ENCODE data around the gene PDCD2L. TPM values are rescaled to one million over a fixed set of nuclear protein-coding genes. Genes with fewer than 3 reads are reported as not detected.
"Not testable (repeated sequence)": the region's sequence is repeated elsewhere in the genome, so short reads cannot be mapped to it uniquely, and the experiment has no call there.

PDCD2L gene
- polyA plus RNA-seq, 1 donor: 9.2 TPM

DNA sequence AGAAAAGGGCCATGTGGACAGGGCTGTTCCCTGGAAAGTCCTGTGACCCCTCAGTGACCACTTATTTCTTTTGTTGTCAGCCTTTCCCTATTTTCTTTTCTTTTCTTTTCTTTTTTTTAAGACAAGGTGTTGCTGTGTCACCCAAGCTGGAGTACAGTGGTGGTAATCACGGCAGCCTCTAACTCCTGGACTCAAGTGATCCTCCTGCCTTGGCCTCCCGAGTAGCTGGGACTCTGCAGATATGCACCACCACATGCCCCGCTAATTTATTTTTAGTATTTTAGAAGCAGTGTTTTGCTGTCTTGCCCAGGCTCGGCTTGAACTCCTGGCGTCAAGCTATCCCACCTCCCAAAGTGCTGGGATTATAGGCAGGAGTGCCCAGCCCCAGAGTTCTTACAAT, 40.3 kb upstream of the PDCD2L start:
- DNase-seq: no peak
- no CpG with 5 or more reads among the region's 5 CpGs for WGBS (ENCODE audit: insufficient coverage, low lambda C conversion rate)
- Histone ChIP-seq H3K27me3 (ENCODE audit: control insufficient read depth, insufficient read depth, low read length) (no peaks in the 10 kb centered on the region), H3K4me1 (ENCODE audit: control insufficient read depth, insufficient read depth, low read length) (peaks cover 25% of the 10 kb centered on the region), H3K9me3 (ENCODE audit: control insufficient read depth, low read depth, low read length) (no peaks in the 10 kb centered on the region), H3K36me3 (ENCODE audit: control insufficient read depth, insufficient read depth, low read length) (peaks cover 23% of the 10 kb centered on the region), H3K4me3 (ENCODE audit: low read length) (no peak overlapping the region), H3K27ac (ENCODE audit: low read length) (no peak overlapping the region)

- H3K36me3 ChIP-seq (ENCODE audit: control insufficient read depth, insufficient read depth, low read length): peaks cover 28% of the 10 kb centered on the region
- H3K4me3 ChIP-seq (ENCODE audit: low read length): peak overlapping the region; percentile 90
- peak overlapping the region; percentile 78 for H3K27ac ChIP-seq (ENCODE audit: low read length)
- DNase-seq: no peak
- H3K4me1 ChIP-seq (ENCODE audit: control insufficient read depth, insufficient read depth, low read length): peaks cover 24% of the 10 kb centered on the region
- no peaks in the 10 kb centered on the region for H3K27me3 ChIP-seq (ENCODE audit: control insufficient read depth, insufficient read depth, low read length)
- no peaks in the 10 kb centered on the region for H3K9me3 ChIP-seq (ENCODE audit: control insufficient read depth, low read depth, low read length)
- 100% methylated on average over 1 of the region's 11 CpGs for WGBS (ENCODE audit: insufficient coverage, low lambda C conversion rate)
These were observed 39.8 kb upstream of the PDCD2L start for GRCh38 chr19:34364462-34364829.

- peak within 1 kb of the TSS; percentile 90 for H3K4me3 ChIP-seq (ENCODE audit: low read length)
- H3K9me3 ChIP-seq (ENCODE audit: control insufficient read depth, low read depth, low read length): no peaks in the 10 kb centered on the region
- no CpG with 5 or more reads among the region's 67 CpGs for WGBS (ENCODE audit: insufficient coverage, low lambda C conversion rate)
These were observed 39.3 kb upstream of the PDCD2L start, which contains the start of gene GPI for GRCh38 chr19:34364830-34365462. Gene GPI, plus strand, starts transcription at chr19:34365196. Its CDS starts 71 bp downstream, at chr19:34365267.

DNA sequence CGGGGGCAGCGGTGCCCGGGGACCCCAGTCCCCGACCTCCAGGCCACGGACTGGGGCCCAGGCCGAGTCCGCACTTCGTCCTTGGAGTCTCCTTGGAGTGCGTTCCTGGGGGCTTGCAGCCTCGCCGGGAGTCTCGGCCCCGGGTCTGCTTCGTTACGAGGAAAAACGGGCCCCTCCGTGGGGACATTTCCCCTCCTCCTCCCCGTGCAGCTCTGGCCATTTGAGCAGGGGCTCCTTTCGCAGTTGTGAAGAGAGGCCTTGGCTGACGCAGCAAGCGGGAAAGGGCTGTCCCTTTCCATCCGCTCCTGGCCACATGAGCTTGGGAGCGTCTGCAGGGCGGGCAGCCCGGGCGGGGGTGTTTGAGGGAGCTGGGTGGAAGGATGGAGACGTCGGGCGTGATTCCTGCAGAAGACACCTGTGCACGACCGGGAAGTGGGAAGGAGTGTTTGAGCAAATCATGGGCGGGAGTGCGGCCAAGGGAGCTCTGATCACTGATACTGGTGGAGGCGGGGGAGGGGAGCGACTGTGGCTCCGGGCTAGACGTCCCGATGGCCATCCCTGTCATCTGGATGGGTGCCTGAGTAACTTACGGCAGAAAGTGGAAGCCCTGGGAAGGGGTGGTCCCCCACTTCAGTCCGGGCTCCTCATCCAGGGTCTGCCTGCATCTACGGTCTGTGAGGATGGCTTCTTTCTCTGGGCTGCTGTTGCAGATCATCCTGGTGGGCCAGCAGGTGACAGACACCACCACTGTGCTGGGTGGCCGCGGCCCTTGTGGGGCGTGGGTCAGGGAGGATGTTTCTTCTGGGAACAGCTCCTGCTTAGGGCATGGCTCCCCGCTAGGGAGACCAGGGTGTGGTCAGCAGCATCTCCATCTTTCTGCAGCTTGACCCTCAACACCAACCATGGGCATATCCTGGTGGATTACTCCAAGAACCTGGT, 38.5 kb upstream of the PDCD2L start:
- Histone ChIP-seq H3K4me1 (ENCODE audit: control insufficient read depth, insufficient read depth, low read length) (peaks cover 18% of the 10 kb centered on the region), H3K27ac (ENCODE audit: low read length) (peak overlapping the region; percentile 33), H3K27me3 (ENCODE audit: control insufficient read depth, insufficient read depth, low read length) (no peaks in the 10 kb centered on the region), H3K4me3 (ENCODE audit: low read length) (peak overlapping the region; percentile 90), H3K36me3 (ENCODE audit: control insufficient read depth, insufficient read depth, low read length) (peaks cover 38% of the 10 kb centered on the region), H3K9me3 (ENCODE audit: control insufficient read depth, low read depth, low read length) (no peaks in the 10 kb centered on the region)
- peak in 1 of 2 donors; percentile 63 for DNase-seq
- WGBS (ENCODE audit: insufficient coverage, low lambda C conversion rate): no CpG with 5 or more reads among the region's 45 CpGs

More at GRCh38 chr19:34364830-34365462, 39.3 kb upstream of the PDCD2L start, which contains the start of gene GPI:
- H3K36me3 ChIP-seq (ENCODE audit: control insufficient read depth, insufficient read depth, low read length): peaks cover 32% of the 10 kb centered on the region
- DNase-seq: peak; percentile 39 to 73
- peaks cover 19% of the 10 kb centered on the region for H3K4me1 ChIP-seq (ENCODE audit: control insufficient read depth, insufficient read depth, low read length)
- H3K27ac ChIP-seq (ENCODE audit: low read length): peak within 1 kb of the TSS; percentile 78
- H3K27me3 ChIP-seq (ENCODE audit: control insufficient read depth, insufficient read depth, low read length): no peaks in the 10 kb centered on the region

GRCh38 chr19:34366738-34367623, 37.2 kb upstream of the PDCD2L start:
- no CpG with 5 or more reads among the region's 10 CpGs for WGBS (ENCODE audit: insufficient coverage, low lambda C conversion rate)
- H3K27ac ChIP-seq (ENCODE audit: low read length): no peak overlapping the region
- H3K4me1 ChIP-seq (ENCODE audit: control insufficient read depth, insufficient read depth, low read length): peaks cover 18% of the 10 kb centered on the region
- H3K36me3 ChIP-seq (ENCODE audit: control insufficient read depth, insufficient read depth, low read length): peaks cover 43% of the 10 kb centered on the region
- DNase-seq: peak in 1 of 2 donors; percentile 74
- no peak overlapping the region for H3K4me3 ChIP-seq (ENCODE audit: low read length)
- no peaks in the 10 kb centered on the region for H3K27me3 ChIP-seq (ENCODE audit: control insufficient read depth, insufficient read depth, low read length)
- no peaks in the 10 kb centered on the region for H3K9me3 ChIP-seq (ENCODE audit: control insufficient read depth, low read depth, low read length)

DNA sequence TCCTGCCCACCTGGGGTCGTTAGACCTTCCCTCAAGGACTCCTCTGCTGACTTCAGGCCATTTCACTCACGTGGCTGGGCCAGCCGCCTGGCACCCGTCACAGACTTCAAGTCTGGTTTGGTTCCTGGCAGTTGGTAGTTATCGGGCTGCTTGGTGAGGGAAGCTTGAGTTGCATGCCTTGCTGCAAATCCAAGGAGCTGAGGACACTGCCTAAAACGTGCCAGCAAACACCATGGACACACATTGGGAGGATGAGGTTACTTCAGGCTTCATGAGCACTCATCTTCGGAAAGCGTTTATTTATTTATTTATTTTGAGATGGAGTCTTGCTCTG, 36.6 kb upstream of the PDCD2L start:
- no CpG with 5 or more reads among the region's 8 CpGs for WGBS (ENCODE audit: insufficient coverage, low lambda C conversion rate)
- no peak overlapping the region for H3K27ac ChIP-seq (ENCODE audit: low read length)
- H3K4me3 ChIP-seq (ENCODE audit: low read length): no peak overlapping the region
- no peak for DNase-seq
- H3K27me3 ChIP-seq (ENCODE audit: control insufficient read depth, insufficient read depth, low read length): no peaks in the 10 kb centered on the region
- no peaks in the 10 kb centered on the region for H3K9me3 ChIP-seq (ENCODE audit: control insufficient read depth, low read depth, low read length)
- H3K4me1 ChIP-seq (ENCODE audit: control insufficient read depth, insufficient read depth, low read length): peaks cover 18% of the 10 kb centered on the region
- H3K36me3 ChIP-seq (ENCODE audit: control insufficient read depth, insufficient read depth, low read length): peaks cover 43% of the 10 kb centered on the region

DNA sequence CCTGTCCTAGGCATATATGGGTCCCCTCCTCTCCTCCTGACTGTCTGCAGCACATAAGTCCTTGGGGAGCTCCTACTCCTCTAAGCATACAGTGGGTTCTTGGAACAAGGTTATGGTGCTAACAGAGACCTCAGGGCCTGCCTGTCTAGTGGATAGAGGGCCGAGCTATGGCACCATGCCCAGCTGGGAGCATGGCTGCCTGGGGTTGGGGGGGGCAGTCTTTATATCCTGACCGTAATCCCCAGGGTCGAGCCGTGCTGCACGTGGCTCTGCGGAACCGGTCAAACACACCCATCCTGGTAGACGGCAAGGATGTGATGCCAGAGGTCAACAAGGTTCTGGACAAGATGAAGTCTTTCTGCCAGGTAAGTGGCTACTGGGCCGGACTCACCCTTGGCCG, 35.9 kb upstream of the PDCD2L start:
- no peak overlapping the region for H3K4me3 ChIP-seq (ENCODE audit: low read length)
- no peaks in the 10 kb centered on the region for H3K9me3 ChIP-seq (ENCODE audit: control insufficient read depth, low read depth, low read length)
- whole genome bisulfite sequencing (ENCODE audit: insufficient coverage, low lambda C conversion rate): no CpG with 5 or more reads among the region's 10 CpGs
- peaks cover 43% of the 10 kb centered on the region for H3K36me3 ChIP-seq (ENCODE audit: control insufficient read depth, insufficient read depth, low read length)
- peaks cover 18% of the 10 kb centered on the region for H3K4me1 ChIP-seq (ENCODE audit: control insufficient read depth, insufficient read depth, low read length)
- DNase-seq: no peak
- no peak overlapping the region for H3K27ac ChIP-seq (ENCODE audit: low read length)
- H3K27me3 ChIP-seq (ENCODE audit: control insufficient read depth, insufficient read depth, low read length): no peaks in the 10 kb centered on the region

DNA sequence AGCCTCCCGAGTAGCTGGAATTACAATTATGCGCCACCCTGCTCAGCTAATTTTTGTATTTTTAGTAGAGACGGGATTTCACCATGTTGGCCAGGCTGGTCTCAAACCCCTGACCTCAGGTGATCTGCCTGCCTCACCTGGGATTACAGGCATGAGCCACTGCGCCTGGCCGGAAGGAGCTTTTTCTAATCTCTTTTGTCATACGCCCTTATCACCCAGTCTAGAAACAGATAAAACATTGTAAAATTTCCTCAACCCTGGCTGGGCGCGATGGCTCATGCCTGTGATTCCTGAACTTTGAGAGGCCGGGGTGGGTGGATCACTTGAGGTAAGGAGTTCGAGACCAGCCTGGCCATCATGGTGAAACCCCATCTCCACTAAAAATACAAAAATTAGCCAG, 35.0 kb upstream of the PDCD2L start:
- no CpG with 5 or more reads among the region's 10 CpGs for WGBS (ENCODE audit: insufficient coverage, low lambda C conversion rate)
- Histone ChIP-seq H3K36me3 (ENCODE audit: control insufficient read depth, insufficient read depth, low read length) (peaks cover 47% of the 10 kb centered on the region), H3K4me1 (ENCODE audit: control insufficient read depth, insufficient read depth, low read length) (peaks cover 18% of the 10 kb centered on the region)
- H3K4me3 ChIP-seq (ENCODE audit: low read length); H3K27me3 ChIP-seq (ENCODE audit: control insufficient read depth, insufficient read depth, low read length); DNase-seq; H3K27ac ChIP-seq (ENCODE audit: low read length); H3K9me3 ChIP-seq (ENCODE audit: control insufficient read depth, low read depth, low read length): not testable (repeated sequence)

GRCh38 chr19:34370117-34370516, 34.1 kb upstream of the PDCD2L start:
- Histone ChIP-seq H3K27ac (ENCODE audit: low read length) (no peak overlapping the region), H3K27me3 (ENCODE audit: control insufficient read depth, insufficient read depth, low read length) (no peaks in the 10 kb centered on the region), H3K4me1 (ENCODE audit: control insufficient read depth, insufficient read depth, low read length) (peaks cover 14% of the 10 kb centered on the region), H3K36me3 (ENCODE audit: control insufficient read depth, insufficient read depth, low read length) (peaks cover 54% of the 10 kb centered on the region), H3K4me3 (ENCODE audit: low read length) (no peak overlapping the region), H3K9me3 (ENCODE audit: control insufficient read depth, low read depth, low read length) (no peaks in the 10 kb centered on the region)
- no CpG with 5 or more reads among the region's 8 CpGs for WGBS (ENCODE audit: insufficient coverage, low lambda C conversion rate)
- no peak for DNase-seq

DNA sequence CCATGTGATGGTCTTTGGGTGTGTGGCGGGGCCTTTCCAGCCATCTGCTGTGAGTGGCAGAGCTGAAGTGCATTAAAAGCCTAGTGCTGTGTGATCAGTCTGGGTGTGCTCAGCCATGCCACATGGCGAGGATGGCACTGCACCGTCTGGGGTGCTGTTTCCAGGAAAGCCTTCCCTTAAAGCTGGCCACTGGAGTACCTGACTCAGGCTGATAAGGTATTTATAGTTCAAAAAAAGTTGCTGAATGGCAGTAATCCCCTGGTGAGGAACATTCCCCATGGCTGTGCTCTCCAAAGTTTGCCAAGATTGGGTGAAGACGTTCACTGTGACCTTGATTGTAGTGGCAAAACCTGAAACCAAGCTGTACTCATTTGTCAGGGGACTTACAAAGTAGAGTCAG, 33.2 kb upstream of the PDCD2L start:
- Histone ChIP-seq H3K4me1 (ENCODE audit: control insufficient read depth, insufficient read depth, low read length) (peaks cover 12% of the 10 kb centered on the region), H3K4me3 (ENCODE audit: low read length) (no peak overlapping the region), H3K36me3 (ENCODE audit: control insufficient read depth, insufficient read depth, low read length) (peaks cover 62% of the 10 kb centered on the region), H3K9me3 (ENCODE audit: control insufficient read depth, low read depth, low read length) (no peaks in the 10 kb centered on the region), H3K27ac (ENCODE audit: low read length) (no peak overlapping the region), H3K27me3 (ENCODE audit: control insufficient read depth, insufficient read depth, low read length) (no peaks in the 10 kb centered on the region)
- WGBS (ENCODE audit: insufficient coverage, low lambda C conversion rate): no CpG with 5 or more reads among the region's 4 CpGs
- no peak for DNase-seq
